GM19240 (cell line): ENCODE results near the gene SLX1A.
A peak's percentile ranks its signal among the peaks of the same experiment; 100 is the strongest.
"Not testable (repeated sequence)": the region's sequence is repeated elsewhere in the genome, so short reads cannot be mapped to it uniquely, and the experiment has no call there.

ENCODE experiments used
- DNase-seq: peaks from one replicate; pipeline ENCODE4 v3.0.0; 2011; ENCODE audit warnings: low spot score; ENCODE audit not compliant: insufficient read length

The SLX1A gene

DNA sequence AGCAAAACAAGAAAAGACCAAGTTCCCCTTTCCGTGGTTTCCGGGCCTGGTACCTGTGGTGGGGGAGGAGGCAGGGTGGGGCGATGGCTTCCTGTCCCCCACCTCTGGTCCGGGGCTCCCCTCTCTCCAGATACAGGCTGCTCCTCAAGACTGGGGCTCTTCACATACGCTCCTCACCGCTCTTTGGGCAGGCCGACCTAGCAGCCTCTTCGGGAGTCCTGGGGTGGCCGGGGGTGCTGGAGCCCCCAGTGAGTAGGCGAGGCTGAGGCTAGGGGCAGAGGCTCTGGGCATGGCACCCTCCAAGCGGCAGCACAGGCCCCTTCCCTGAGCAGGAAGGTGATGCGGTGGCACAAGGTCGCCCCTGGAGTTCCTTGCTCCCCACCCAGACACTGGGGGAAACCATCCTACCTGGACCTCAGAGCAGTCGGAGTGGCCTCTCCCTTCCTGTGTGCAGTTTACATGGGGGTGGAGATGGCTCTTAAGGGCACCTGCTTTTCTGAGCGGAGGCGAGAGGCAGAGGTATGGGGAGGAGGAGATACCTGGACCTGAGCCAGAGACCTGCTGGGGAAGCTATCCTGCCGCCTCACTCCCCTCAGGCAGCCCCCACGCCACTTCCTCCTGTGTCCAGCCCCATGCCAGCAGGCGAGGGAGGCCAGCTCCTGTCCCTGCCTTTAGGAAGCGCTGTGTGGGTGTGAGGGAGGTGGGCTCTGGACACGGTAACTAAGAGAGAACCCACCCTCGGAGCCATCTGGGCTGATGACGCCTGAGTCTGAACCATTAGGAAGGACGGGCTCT is 9.4 kb upstream of the SLX1A start:
- DNase-seq, result peak; percentile 56

- no peak for DNase-seq
Observed at GRCh38 chr16:30184891-30185682, 8.6 kb upstream of the SLX1A start.

DNA sequence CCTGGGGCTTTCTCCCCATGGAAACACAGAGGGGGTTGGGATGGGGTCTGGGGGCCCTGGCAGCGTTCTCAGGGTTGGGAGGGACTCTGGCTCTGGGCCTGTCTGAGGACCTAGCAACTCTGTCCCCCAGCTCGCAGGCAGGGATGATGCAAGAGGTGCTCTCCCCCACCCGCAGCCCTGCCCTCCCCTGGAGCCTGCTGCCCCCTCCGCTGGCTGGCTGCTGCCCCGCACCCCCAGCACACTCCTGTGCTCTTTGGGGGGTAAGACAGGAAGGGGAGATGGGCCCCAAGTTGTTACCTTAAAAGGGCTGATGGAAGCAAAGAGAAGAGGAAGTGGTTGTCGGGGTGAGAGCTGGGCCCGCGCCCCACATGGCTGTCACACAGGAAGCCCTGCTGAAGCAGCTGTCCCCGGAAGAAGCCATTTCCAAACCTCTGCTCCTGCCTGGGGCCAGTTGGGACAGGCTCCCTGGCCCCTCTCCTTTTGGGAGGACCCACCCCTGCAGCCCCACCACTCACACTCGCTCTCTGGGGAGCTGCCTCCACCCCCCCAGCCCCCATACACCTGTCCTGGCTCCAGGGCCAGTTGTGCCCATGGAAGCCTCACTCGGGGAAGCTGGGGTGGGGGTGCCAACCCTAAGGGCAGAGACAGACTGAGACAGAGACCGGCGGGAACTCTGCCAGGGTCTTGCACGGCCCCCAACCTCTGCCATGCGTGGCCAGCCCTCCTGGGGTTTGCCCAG is 7.8 kb upstream of the SLX1A start:
- DNase-seq, result peak; percentile 64

DNA sequence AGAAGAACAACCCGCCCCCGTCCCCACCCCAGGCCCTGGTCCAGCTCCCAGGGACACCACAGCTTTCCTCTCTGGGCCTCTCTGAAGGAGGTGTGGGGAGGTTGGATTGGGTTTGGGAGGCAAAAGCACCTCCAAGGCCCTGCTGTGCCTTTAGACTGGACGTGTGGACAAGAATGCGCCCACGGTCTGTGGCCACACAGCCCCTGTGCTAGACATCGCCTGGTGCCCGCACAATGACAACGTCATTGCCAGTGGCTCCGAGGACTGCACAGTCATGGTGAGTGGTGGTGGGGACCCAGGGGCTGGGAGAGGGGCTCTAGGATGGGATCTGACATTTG is 7.3 kb upstream of the SLX1A start:
- DNase-seq, result no peak

DNA sequence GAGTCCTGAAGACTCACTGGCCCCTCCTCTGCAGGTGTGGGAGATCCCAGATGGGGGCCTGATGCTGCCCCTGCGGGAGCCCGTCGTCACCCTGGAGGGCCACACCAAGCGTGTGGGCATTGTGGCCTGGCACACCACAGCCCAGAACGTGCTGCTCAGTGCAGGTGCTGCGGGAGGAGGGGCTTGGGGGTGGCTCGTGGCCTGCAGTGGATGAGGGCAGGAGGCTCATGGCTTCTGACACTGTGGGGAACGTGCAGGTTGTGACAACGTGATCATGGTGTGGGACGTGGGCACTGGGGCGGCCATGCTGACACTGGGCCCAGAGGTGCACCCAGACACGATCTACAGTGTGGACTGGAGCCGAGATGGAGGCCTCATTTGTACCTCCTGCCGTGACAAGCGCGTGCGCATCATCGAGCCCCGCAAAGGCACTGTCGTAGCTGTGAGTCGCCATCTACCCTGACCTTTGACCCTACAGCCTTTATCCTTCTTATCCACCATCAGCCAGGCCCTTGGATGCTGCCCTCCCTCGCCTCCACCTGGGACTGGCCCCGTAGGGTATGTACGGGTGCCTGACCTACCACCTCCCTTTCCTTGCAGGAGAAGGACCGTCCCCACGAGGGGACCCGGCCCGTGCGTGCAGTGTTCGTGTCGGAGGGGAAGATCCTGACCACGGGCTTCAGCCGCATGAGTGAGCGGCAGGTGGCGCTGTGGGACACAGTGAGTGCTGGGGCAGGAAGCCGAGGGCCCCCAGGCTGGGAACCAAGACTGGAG is 6.7 kb upstream of the SLX1A start:
- no peak for DNase-seq

GRCh38 chr16:30187556-30187865 is 6.2 kb upstream of the SLX1A start:
- no peak for DNase-seq

- DNase-seq, result no peak
Observed at GRCh38 chr16:30187971-30188561, 5.6 kb upstream of the SLX1A start.

DNA sequence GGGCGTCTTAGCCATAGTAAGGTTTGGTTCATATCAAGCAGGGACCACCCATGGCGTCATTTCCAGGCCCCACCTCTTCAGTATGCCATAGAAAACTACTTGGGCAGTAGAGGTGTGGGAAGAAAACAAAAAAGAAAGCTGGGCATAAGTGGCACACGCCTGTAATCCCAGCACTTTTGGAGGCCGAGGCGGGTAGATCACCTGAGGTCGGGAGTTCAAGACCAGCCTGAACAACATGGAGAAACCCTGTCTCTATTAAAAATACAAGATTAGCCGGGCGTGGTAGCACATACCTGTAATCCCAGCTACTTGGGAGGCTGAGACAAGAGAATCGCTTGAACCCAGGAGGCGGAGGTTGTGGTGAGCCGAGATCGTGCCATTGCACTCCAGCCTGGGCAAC is 2.5 kb upstream of the SLX1A start:
- DNase-seq, result not testable (repeated sequence)

- DNase-seq, result not testable (repeated sequence)
Observed at GRCh38 chr16:30193098-30193497, 577 bp upstream of the SLX1A start.

DNA sequence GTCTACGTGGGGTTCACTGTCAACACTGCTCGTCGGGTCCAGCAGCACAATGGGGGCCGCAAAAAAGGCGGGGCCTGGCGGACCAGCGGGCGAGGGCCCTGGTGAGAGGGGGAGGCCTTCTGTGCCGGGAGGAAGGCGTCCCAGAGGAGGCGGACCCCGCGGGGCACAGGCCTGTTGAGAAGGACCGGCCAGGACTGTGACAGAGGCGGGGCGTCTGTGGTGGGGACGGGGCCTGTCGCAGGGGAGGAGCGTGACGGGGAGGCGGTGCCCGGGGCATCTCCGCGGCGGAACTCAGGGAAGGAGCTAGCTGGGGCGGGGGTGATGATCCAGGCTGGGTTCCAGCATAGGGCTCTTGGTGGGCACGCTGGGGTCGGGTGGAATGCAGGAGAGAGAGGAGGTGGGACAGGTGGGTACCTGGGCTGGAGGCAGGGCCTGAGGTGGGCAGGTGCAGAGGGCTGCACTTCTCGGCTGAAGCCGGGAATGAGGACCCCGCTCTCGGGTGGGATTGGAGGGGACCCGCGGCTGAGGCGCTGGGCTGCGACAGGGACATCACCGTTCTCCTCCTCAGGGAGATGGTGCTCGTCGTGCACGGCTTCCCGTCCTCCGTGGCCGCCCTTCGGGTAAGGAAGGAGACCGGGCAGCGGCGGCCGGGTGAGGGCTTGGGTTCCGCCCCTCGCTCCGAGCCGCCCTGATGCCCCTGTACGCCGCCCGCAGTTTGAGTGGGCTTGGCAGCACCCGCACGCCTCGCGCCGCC is 674 bp downstream of the SLX1A start:
- not testable (repeated sequence) for DNase-seq

DNA sequence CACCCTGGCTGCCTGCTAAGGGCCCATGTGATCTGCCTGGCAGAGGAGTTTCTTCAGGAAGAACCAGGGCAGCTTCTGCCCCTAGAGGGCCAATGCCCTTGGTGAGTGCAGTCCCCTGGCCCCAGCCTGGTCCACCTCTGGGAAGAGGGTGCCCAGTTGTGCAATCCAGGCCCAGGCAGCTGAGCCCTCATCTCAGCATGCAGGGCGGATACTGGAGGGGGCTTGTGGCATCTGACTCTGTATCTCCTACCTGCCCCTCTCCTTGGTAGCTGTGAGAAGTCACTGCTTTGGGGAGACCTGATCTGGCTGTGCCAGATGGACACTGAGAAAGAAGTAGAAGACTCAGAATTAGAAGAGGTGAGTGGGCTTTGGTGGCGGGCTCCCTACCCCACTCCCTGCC is 3.3 kb downstream of the SLX1A start:
- not testable (repeated sequence) for DNase-seq

DNA sequence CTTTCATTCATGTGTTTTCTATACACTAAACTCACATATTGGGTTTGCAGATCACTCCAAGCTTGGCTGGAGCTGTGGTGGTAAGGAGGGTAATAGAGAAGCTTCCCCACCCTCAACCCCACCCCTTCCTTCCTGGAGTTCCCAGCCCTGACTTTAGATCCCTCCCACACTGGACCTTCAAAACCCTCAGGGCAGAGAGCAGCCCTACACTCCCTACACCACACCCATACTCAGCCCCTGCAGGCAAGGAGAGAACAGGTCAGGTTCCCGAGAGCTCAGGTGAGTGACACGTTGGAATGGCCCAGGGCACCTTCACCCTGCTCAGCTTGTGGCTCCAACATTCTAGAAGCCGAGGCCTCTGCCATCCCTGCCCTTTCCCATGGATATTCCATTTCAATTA is 5.4 kb downstream of the SLX1A start, which contains the start of gene SULT1A3:
Gene SULT1A3, plus strand, starts transcription at position 207 of the 400 bp plus-strand sequence. CDS start 1,474 bp downstream, outside the sequence.
- DNase-seq, result not testable (repeated sequence)

GRCh38 chr16:30199608-30200343 is 6.1 kb downstream of the SLX1A start:
- not testable (repeated sequence) for DNase-seq

- DNase-seq, result not testable (repeated sequence)
Observed at GRCh38 chr16:30205541-30206236, 12.0 kb downstream of the SLX1A start.

GRCh38 chr16:30206252-30206651 is 12.6 kb downstream of the SLX1A start:
- DNase-seq, result not testable (repeated sequence)

DNA sequence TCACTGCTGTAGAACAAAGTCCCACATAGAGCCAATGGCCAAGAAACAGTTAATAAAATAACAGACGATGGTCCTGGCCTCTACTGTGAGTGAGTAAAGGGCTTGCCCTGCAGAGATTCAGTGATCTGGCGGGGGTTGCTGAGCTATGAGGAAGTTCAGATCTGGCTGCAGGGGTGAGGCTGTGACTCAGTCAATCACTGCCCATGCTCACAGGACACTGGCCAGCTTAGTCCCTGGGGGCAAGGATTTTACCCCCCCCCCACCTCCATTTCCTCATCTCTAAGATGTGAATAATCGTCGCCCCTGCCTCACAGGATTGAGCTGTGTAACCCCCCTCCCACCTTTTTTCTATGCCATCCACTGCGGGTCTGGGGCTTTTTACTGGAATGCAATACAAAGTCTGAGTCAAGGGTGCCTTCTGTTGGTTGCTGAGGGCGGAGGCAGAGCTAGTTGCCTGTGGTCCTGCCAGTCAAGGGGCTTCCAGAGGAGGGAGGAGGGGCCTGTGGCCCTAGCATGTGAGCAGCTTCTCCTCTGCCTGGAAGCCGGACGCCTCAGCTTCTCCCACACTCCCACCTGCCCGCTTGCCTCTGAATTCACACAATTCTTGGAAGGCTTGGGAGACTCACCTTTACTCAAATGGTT is 13.5 kb downstream of the SLX1A start:
- DNase-seq, result not testable (repeated sequence)

DNA sequence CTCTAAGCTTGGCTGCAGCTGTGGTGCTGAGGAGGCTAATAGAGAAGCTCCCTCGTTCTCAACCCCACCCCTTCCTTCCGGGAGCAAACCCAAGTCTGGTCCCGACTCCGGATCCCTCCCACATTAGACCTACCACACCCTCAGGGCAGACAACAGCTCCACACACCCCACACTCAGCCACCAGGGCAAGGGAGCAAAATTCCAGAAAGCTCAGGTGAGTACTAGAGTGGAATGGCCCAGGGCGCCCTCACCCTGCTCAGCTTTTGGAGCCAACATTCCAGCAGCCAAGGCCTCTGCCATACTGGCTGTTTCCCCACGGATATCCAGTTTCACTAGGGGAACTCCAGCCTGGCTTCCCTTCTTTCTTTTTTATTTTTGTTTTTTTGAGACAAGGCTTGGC is 15.4 kb downstream of the SLX1A start:
- not testable (repeated sequence) for DNase-seq

DNA sequence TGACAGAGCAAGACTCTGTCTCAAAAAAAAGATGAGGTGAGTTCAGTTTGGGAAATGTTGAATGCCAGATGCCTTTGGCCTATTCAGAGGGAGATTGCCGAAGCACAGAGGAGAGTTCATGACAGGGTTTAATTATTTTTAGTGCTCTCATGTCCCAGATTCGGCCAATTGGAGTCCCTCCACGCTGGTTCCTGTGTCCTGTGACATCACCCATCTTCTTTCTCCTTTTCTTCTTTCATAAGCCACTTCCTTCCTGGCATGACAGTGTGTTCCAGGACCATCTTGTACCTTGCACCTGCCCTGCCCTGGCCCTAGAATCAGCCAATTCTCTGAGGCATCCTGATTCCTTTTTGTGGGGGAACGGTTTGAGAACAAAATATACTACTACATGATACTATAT is 17.7 kb downstream of the SLX1A start:
- DNase-seq, result not testable (repeated sequence)
